IMR-90 (cell line): ENCODE data around the gene HACD2. TPM values are rescaled to one million over a fixed set of nuclear protein-coding genes. Genes with fewer than 3 reads are reported as not detected.

Source experiments
- ATAC-seq: fragments of 200-7000 bp; cut with Tn5 transposase; 2 replicates; pipeline ENCODE4 v1.9.1; 2020; ENCODE audit warnings: low read depth, mild to moderate bottlenecking, moderate library complexity
- BruUV-seq: library from RNA; stranded (reverse); fragments of 400-500 nt; replicated peaks from 2 replicates; lab custom pipeline; 2021; lab: Mats Ljungman, UMichigan
- CTCF ChIA-PET: fragments of 300-600 bp; formaldehyde crosslinking; extraction: SDS; loops from one replicate; lab custom pipeline; 2021; ENCODE audit warnings: antibody characterized with exemption; lab: Yijun Ruan, JAX
- POLR2A ChIA-PET: fragments of 300-600 bp; sonication (Branson Sonifier 250); formaldehyde crosslinking; loops from one replicate; lab custom pipeline; 2022; ENCODE audit warnings: antibody characterized with exemption; ENCODE audit not compliant: unreplicated experiment; lab: Charles Lee
- DNase-seq: peaks from one replicate; pipeline ENCODE4 v3.0.0; 2013
- H2AFZ ChIP-seq: replicated peaks from 2 replicates; pipeline ENCODE3; 2013; ENCODE audit warnings: low read length, mild to moderate bottlenecking; ENCODE audit not compliant: poor library complexity
- H2AK5ac ChIP-seq: 2 replicates; pipeline ENCODE4 v1.6.1; 2013; ENCODE audit warnings: low read depth, low read length, inconsistent platforms
- H2AK9ac ChIP-seq: replicated peaks from 2 replicates; pipeline ENCODE3; 2013; ENCODE audit warnings: mild to moderate bottlenecking, low read depth, low read length, moderate library complexity; ENCODE audit not compliant: poor library complexity
- H2BK120ac ChIP-seq: 2 replicates; pipeline ENCODE4 v1.6.1; 2013; ENCODE audit warnings: low read depth, low read length, inconsistent platforms
- H2BK15ac ChIP-seq: 3 replicates; pipeline ENCODE4 v1.6.1; 2013; ENCODE audit warnings: low read depth, low read length, inconsistent platforms
- H2BK20ac ChIP-seq: 2 replicates; pipeline ENCODE4 v1.6.1; 2013; ENCODE audit warnings: low read depth, mild to moderate bottlenecking, inconsistent platforms, low read length, moderate library complexity
- H2BK5ac ChIP-seq: 2 replicates; pipeline ENCODE4 v1.6.1; 2013; ENCODE audit warnings: mild to moderate bottlenecking, low read depth, low read length, inconsistent platforms; ENCODE audit not compliant: poor library complexity, severe bottlenecking
- H3K14ac ChIP-seq: replicated peaks from 2 replicates; pipeline ENCODE4 v1.6.1; 2013; ENCODE audit warnings: low read depth, low read length, inconsistent platforms
- H3K18ac ChIP-seq: 2 replicates; pipeline ENCODE4 v1.6.1; 2013; ENCODE audit warnings: low read depth, low read length, control low read depth
- H3K23ac ChIP-seq: 2 replicates; pipeline ENCODE4 v1.6.1; 2013; ENCODE audit warnings: low read depth, low read length, inconsistent platforms
- H3K27ac ChIP-seq: 2 replicates; pipeline ENCODE4 v1.5.1; 2013; ENCODE audit warnings: mild to moderate bottlenecking, control low read depth, low read length; ENCODE audit not compliant: insufficient read depth
- H3K27me3 ChIP-seq: 2 replicates; pipeline ENCODE4 v1.6.1; 2013; ENCODE audit warnings: low read length; ENCODE audit not compliant: control insufficient read depth, insufficient read depth
- H3K36me3 ChIP-seq: 2 replicates; pipeline ENCODE4 v1.6.1; 2013; ENCODE audit warnings: low read length, mixed read lengths; ENCODE audit not compliant: control insufficient read depth, insufficient read depth
- H3K4ac ChIP-seq: 2 replicates; pipeline ENCODE4 v1.6.1; 2013; ENCODE audit warnings: low read depth, low read length, inconsistent platforms
- H3K4me1 ChIP-seq: 2 replicates; pipeline ENCODE4 v1.6.1; 2013; ENCODE audit warnings: low read length, mixed read lengths; ENCODE audit not compliant: control insufficient read depth, insufficient read depth
- H3K4me2 ChIP-seq: 2 replicates; pipeline ENCODE4 v1.6.1; 2013; ENCODE audit warnings: low read depth, mild to moderate bottlenecking, control low read depth, low read length, moderate library complexity
- H3K4me3 ChIP-seq: 2 replicates; pipeline ENCODE4 v1.5.1; 2013; ENCODE audit warnings: low read depth, mild to moderate bottlenecking, control low read depth, low read length, moderate library complexity; ENCODE audit not compliant: insufficient read depth
- H3K56ac ChIP-seq: 2 replicates; pipeline ENCODE4 v1.6.1; 2013; ENCODE audit warnings: low read length, inconsistent platforms; ENCODE audit not compliant: insufficient read depth; ENCODE audit errors: extremely low read depth
- H3K79me1 ChIP-seq, 2 experiments: 2 replicates each; pipeline ENCODE4 v1.6.1; 2013; ENCODE audit warnings: low read length in 2 of 2, inconsistent platforms in 1 of 2, low read depth in 1 of 2
- H3K9ac ChIP-seq: 2 replicates; pipeline ENCODE4 v1.6.1; 2013; ENCODE audit warnings: low read depth, low read length, control low read depth
- H3K9me1 ChIP-seq: 2 replicates; pipeline ENCODE4 v1.6.1; 2013; ENCODE audit warnings: low read length, inconsistent platforms; ENCODE audit not compliant: insufficient read depth
- H3K9me3 ChIP-seq: 2 replicates; pipeline ENCODE4 v1.6.1; 2013; ENCODE audit warnings: low read length; ENCODE audit not compliant: control insufficient read depth, insufficient read depth
- H4K20me1 ChIP-seq: 2 replicates; pipeline ENCODE4 v1.6.1; 2013; ENCODE audit warnings: low read length, inconsistent platforms; ENCODE audit not compliant: insufficient read depth
- H4K5ac ChIP-seq: 2 replicates; pipeline ENCODE4 v1.6.1; 2013; ENCODE audit warnings: mild to moderate bottlenecking, low read depth, low read length, control low read depth
- H4K8ac ChIP-seq, 2 experiments: 2 replicates each; pipeline ENCODE4 v1.6.1; 2013; ENCODE audit warnings: low read depth in 2 of 2, low read length in 2 of 2, control low read depth in 1 of 2, inconsistent platforms in 1 of 2
- H4K91ac ChIP-seq: 2 replicates; pipeline ENCODE4 v1.6.1; 2013; ENCODE audit warnings: low read depth, low read length, inconsistent platforms; ENCODE audit not compliant: insufficient read depth
- BHLHE40 ChIP-seq: fragments of 150-350 bp; IDR thresholded peaks from 2 replicates; pipeline ENCODE4 v1.6.1; 2016; ENCODE audit warnings: mild to moderate bottlenecking, low read depth, low read length
- CEBPB ChIP-seq: IDR thresholded peaks from 2 replicates; pipeline ENCODE4 v1.6.1; 2012; ENCODE audit warnings: low read depth, low read length, improper control_type of control experiment
- CHD1 ChIP-seq: IDR thresholded peaks from 2 replicates; pipeline ENCODE4 v1.6.1; 2012; ENCODE audit warnings: low read depth, low read length, improper control_type of control experiment
- FOS ChIP-seq: fragments of 150-350 bp; IDR thresholded peaks from 2 replicates; pipeline ENCODE4 v1.6.1; 2016; ENCODE audit warnings: low read depth, low read length
- MAFK ChIP-seq: IDR thresholded peaks from 2 replicates; pipeline ENCODE4 v1.6.1; 2012; ENCODE audit warnings: low read depth, low read length, improper control_type of control experiment
- MAZ ChIP-seq: IDR thresholded peaks from 2 replicates; pipeline ENCODE4 v1.6.1; 2012; ENCODE audit warnings: low read depth, mild to moderate bottlenecking, low read length, improper control_type of control experiment, moderate library complexity, borderline replicate concordance
- MXI1 ChIP-seq: IDR thresholded peaks from 2 replicates; pipeline ENCODE4 v1.6.1; 2012; ENCODE audit warnings: low read depth, mild to moderate bottlenecking, low read length, moderate library complexity, borderline replicate concordance
- NFE2L2 ChIP-seq: fragments of 150-350 bp; IDR thresholded peaks from 2 replicates; pipeline ENCODE4 v1.6.1; 2016; ENCODE audit warnings: low read depth, mild to moderate bottlenecking, low read length
- POLR2A ChIP-seq: IDR thresholded peaks from 2 replicates; pipeline ENCODE4 v1.6.1; 2012; ENCODE audit warnings: mild to moderate bottlenecking, low read depth, low read length
- RAD21 ChIP-seq: IDR thresholded peaks from 2 replicates; pipeline ENCODE4 v1.6.1; 2012; ENCODE audit warnings: low read length, improper control_type of control experiment
- RCOR1 ChIP-seq: IDR thresholded peaks from 2 replicates; pipeline ENCODE4 v1.6.1; 2012; ENCODE audit warnings: mild to moderate bottlenecking, low read length, improper control_type of control experiment; ENCODE audit not compliant: insufficient replicate concordance
- RFX5 ChIP-seq: IDR thresholded peaks from 2 replicates; pipeline ENCODE4 v1.8.0; 2012; ENCODE audit warnings: low read depth, mild to moderate bottlenecking, low read length, moderate library complexity
- SMC3 ChIP-seq: fragments of 150-350 bp; IDR thresholded peaks from 2 replicates; pipeline ENCODE4 v1.6.1; 2016; ENCODE audit warnings: low read depth, mild to moderate bottlenecking, antibody characterized with exemption, low read length, moderate library complexity
- USF2 ChIP-seq: fragments of 150-350 bp; IDR thresholded peaks from 2 replicates; pipeline ENCODE4 v1.6.1; 2017; ENCODE audit warnings: mild to moderate bottlenecking, antibody characterized with exemption, low read length, low read depth
- WGBS, 2 experiments: methylation state at CpG; one replicate each; pipeline versions ENCODE4 v1.1.5 to v1.1.7; 2013; ENCODE audit warnings: missing lambda C conversion rate in 2 of 2; ENCODE audit not compliant: insufficient read length in 1 of 2; ENCODE audit errors: extremely low coverage in 2 of 2; 5-methylcytosine and 5-hydroxymethylcytosine counted together
- dilution Hi-C: fragments of 300-500 bp; cut with HindIII; formaldehyde crosslinking; loops from one replicate; pipeline ENCODE4 v1.14.3; 2018; ENCODE audit warnings: low sequenced_read_pairs; ENCODE audit not compliant: unreplicated experiment
- in situ Hi-C: fragments of 300-500 bp; cut with MboI; formaldehyde crosslinking; loops from 3 replicates; pipeline ENCODE4 v1.14.3; 2019; ENCODE audit warnings: low sequenced_read_pairs, inconsistent platforms, mixed read lengths
- intact Hi-C: fragments of 100-400 bp; cut with micrococcal nuclease; formaldehyde crosslinking; loops from 2 replicates; pipeline ENCODE4 v1.10.0; 2022
- polyA plus RNA-seq, 3 experiments: library from polyadenylated mRNA; depleted of rRNA; stranded (reverse); fragments of >200 nt; gene quantifications; 2 replicates each; pipeline ENCODE4 v1.2.3, GENCODE V29; 2012; ENCODE audit warnings: low replicate concordance in 1 of 3
- total RNA-seq: library from RNA; depleted of rRNA; stranded (reverse); fragments of >200 nt; gene quantifications from 2 replicates; pipeline ENCODE4 v1.2.3, GENCODE V29; 2012
- TF ChIP-seq, protein P1 (sequence below): conservative IDR thresholded peaks from 2 replicates; pipeline ENCODE4 v1.5.1; 2012; ENCODE audit warnings: mild to moderate bottlenecking, low read depth, low read length, improper control_type of control experiment
- TF ChIP-seq, protein P2 (sequence below): fragments of 150-350 bp; IDR thresholded peaks from 2 replicates; pipeline ENCODE4 v1.6.1; 2016; ENCODE audit warnings: low read depth, mild to moderate bottlenecking, low read length, moderate library complexity, borderline replicate concordance

The HACD2 gene
- total and polyA plus RNA-seq, 2 of the 4 experiments (the other 2 are of a cell fraction), result 21.5 to 22.6 TPM

DNA sequence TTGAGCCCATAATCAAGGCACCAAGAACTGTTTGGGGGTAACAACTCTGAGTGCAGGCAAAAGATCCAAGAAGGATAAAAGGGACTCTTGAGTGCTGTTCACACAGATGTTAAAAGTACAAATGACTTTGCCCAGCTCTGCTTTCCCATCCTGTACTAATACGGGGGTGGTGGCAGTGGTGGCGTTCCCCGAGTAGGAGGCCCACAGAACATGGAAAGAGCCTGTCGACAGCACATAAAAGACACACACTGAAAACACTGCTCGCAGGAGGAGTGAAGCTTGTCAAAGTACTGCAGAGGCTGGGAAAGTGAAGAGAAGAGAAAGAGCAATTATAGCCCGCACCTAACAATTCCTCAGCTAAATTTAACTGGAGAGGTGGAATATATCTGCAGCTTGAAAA is 40.9 kb downstream of the HACD2 start:
- peaks cover 9 to 15% of the 10 kb centered on the region in 2 experiments for H3K79me1 ChIP-seq
- H3K18ac ChIP-seq, result no peak overlapping the region
- H4K20me1 ChIP-seq, result peaks cover 9% of the 10 kb centered on the region
- H4K5ac ChIP-seq, result no peak overlapping the region
- TF ChIP-seq POLR2A, result no peak
- no peak for TF ChIP-seq CHD1
- no peak for TF ChIP-seq MXI1
- no peak for TF ChIP-seq MAZ
- no peak for TF ChIP-seq RFX5
- no peak for TF ChIP-seq BHLHE40
- TF ChIP-seq, protein P1, sequence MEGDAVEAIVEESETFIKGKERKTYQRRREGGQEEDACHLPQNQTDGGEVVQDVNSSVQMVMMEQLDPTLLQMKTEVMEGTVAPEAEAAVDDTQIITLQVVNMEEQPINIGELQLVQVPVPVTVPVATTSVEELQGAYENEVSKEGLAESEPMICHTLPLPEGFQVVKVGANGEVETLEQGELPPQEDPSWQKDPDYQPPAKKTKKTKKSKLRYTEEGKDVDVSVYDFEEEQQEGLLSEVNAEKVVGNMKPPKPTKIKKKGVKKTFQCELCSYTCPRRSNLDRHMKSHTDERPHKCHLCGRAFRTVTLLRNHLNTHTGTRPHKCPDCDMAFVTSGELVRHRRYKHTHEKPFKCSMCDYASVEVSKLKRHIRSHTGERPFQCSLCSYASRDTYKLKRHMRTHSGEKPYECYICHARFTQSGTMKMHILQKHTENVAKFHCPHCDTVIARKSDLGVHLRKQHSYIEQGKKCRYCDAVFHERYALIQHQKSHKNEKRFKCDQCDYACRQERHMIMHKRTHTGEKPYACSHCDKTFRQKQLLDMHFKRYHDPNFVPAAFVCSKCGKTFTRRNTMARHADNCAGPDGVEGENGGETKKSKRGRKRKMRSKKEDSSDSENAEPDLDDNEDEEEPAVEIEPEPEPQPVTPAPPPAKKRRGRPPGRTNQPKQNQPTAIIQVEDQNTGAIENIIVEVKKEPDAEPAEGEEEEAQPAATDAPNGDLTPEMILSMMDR, result no peak
- no peak for TF ChIP-seq FOS
- TF ChIP-seq CEBPB, result no peak
- no peak for TF ChIP-seq NFE2L2
- TF ChIP-seq USF2, result no peak
- TF ChIP-seq, protein P2, sequence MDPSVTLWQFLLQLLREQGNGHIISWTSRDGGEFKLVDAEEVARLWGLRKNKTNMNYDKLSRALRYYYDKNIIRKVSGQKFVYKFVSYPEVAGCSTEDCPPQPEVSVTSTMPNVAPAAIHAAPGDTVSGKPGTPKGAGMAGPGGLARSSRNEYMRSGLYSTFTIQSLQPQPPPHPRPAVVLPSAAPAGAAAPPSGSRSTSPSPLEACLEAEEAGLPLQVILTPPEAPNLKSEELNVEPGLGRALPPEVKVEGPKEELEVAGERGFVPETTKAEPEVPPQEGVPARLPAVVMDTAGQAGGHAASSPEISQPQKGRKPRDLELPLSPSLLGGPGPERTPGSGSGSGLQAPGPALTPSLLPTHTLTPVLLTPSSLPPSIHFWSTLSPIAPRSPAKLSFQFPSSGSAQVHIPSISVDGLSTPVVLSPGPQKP, result no peak
- TF ChIP-seq RAD21, result no peak
- TF ChIP-seq MAFK, result no peak
- TF ChIP-seq SMC3, result no peak
- TF ChIP-seq RCOR1, result no peak
- H3K27ac ChIP-seq, result no peak overlapping the region
- peaks cover 12% of the 10 kb centered on the region for H3K9me1 ChIP-seq
- in situ Hi-C loops, result no loop called here
- H3K4me1 ChIP-seq, result peaks cover 10% of the 10 kb centered on the region
- CTCF ChIA-PET, result no interaction called here
- H4K91ac ChIP-seq, result no peak overlapping the region
- no peak overlapping the region for H2BK15ac ChIP-seq
- no peak overlapping the region for H2BK5ac ChIP-seq
- no peaks in the 10 kb centered on the region for H3K9me3 ChIP-seq
- no peak overlapping the region for H2AFZ ChIP-seq
- no peak overlapping the region for H3K14ac ChIP-seq
- no peak overlapping the region for H3K23ac ChIP-seq
- ATAC-seq (no peak), DNase-seq (no peak)
- POLR2A ChIA-PET, result no interaction called here
- H2AK9ac ChIP-seq, result no peak overlapping the region
- no peak overlapping the region for H3K56ac ChIP-seq
- no peaks in the 10 kb centered on the region for H3K36me3 ChIP-seq
- BruUV-seq, result no TSS peak
- no peak overlapping the region for H4K8ac ChIP-seq
- H2AK5ac ChIP-seq, result no peak overlapping the region
- H3K27me3 ChIP-seq, result no peaks in the 10 kb centered on the region
- H3K4ac ChIP-seq, result no peak overlapping the region
- no peak overlapping the region for H3K4me3 ChIP-seq
- intact Hi-C loops, result no loop called here
- H2BK20ac ChIP-seq, result no peak overlapping the region
- H3K4me2 ChIP-seq, result no peak overlapping the region
- no peak overlapping the region for H3K9ac ChIP-seq
- dilution Hi-C loops, result no loop called here
- WGBS, 2 experiments, result no CpG with 5 or more reads among the region's 6 CpGs
- no peak overlapping the region for H2BK120ac ChIP-seq
